LNCaP clone FGC (cell line): ENCODE data around the gene PHLDA2.

Experiments
- DNase-seq: peaks from one replicate; pipeline ENCODE4 v3.0.0-alpha.2; 2011; ENCODE audit warnings: low read depth
- H3K4me3 ChIP-seq: 2 replicates; pipeline ENCODE4 v1.5.1; 2011; ENCODE audit warnings: mild to moderate bottlenecking, low read depth, low read length, control low read depth
- CTCF ChIP-seq: IDR thresholded peaks from 2 replicates; pipeline ENCODE4 v1.5.1; 2012; ENCODE audit warnings: mild to moderate bottlenecking; ENCODE audit not compliant: control insufficient read depth, insufficient read depth; ENCODE audit errors: extremely low read depth

The PHLDA2 gene

GRCh38 chr11:2933375-2934020 is 4.3 kb upstream of the PHLDA2 start:
- no peak overlapping the region for H3K4me3 ChIP-seq
- TF ChIP-seq CTCF = no peak
- peak; percentile 84 for DNase-seq

- no peak overlapping the region for H3K4me3 ChIP-seq
Observed at GRCh38 chr11:2932850-2933251, 3.6 kb upstream of the PHLDA2 start.

GRCh38 chr11:2931771-2932738 is 2.8 kb upstream of the PHLDA2 start:
- TF ChIP-seq CTCF = no peak
- no peak overlapping the region for H3K4me3 ChIP-seq
- DNase-seq = no peak

More at GRCh38 chr11:2932850-2933251, 3.6 kb upstream of the PHLDA2 start:
- no peak for TF ChIP-seq CTCF
- no peak for DNase-seq

- no peak overlapping the region for H3K4me3 ChIP-seq
- DNase-seq = no peak
- TF ChIP-seq CTCF = no peak
Observed at GRCh38 chr11:2931420-2931746, 2.2 kb upstream of the PHLDA2 start.

- peak overlapping the region; percentile 51 for H3K4me3 ChIP-seq
- peak; percentile 70 for DNase-seq
Observed at GRCh38 chr11:2930704-2931419, 1.6 kb upstream of the PHLDA2 start.

More at GRCh38 chr11:2930704-2931419, 1.6 kb upstream of the PHLDA2 start:
- TF ChIP-seq CTCF = peak; percentile 99
